Panc1 (cell line): Measurements from ENCODE around the gene TECPR2. TPM values are rescaled to one million over a fixed set of nuclear protein-coding genes. Genes with fewer than 3 reads are reported as not detected.

ENCODE experiments used
- ATAC-seq: fragments of 200-7000 bp; cut with Tn5 transposase; 2 replicates; pipeline ENCODE4 v1.9.1; 2020; ENCODE audit warnings: mild to moderate bottlenecking, moderate library complexity
- BruUV-seq: library from RNA; stranded (reverse); fragments of 400-500 nt; replicated peaks from 2 replicates; lab custom pipeline; 2021; lab: Mats Ljungman, UMichigan
- CTCF ChIA-PET: fragments of 300-600 bp; sonication (Branson Sonifier 250); formaldehyde crosslinking; loops from one replicate; lab custom pipeline; 2022; ENCODE audit warnings: antibody characterized with exemption; lab: Charles Lee
- POLR2A ChIA-PET: fragments of 300-600 bp; sonication (Branson Sonifier 250); formaldehyde crosslinking; loops from one replicate; lab custom pipeline; 2022; ENCODE audit warnings: antibody characterized with exemption; lab: Charles Lee
- DNase-seq: peaks from one replicate; pipeline ENCODE4 v3.0.0-alpha.2; 2010; ENCODE audit warnings: low read depth, low spot score
- H3K27ac ChIP-seq: 2 replicates; pipeline ENCODE4 v1.5.1; 2011; ENCODE audit warnings: mild to moderate bottlenecking, low read length, inconsistent platforms
- H3K27me3 ChIP-seq: fragments of 200-500 bp; sonication (Bioruptor generic); 2 replicates; pipeline ENCODE4 v1.6.0; 2014; ENCODE audit warnings: low read length, inconsistent platforms; ENCODE audit not compliant: control insufficient read depth, insufficient read depth
- H3K36me3 ChIP-seq: fragments of 200-500 bp; sonication (Bioruptor generic); 2 replicates; pipeline ENCODE4 v1.5.1; 2014; ENCODE audit warnings: inconsistent platforms, mild to moderate bottlenecking, low read length, moderate library complexity; ENCODE audit not compliant: control insufficient read depth, insufficient read depth
- H3K4me1 ChIP-seq: 2 replicates; pipeline ENCODE4 v1.5.1; 2011; ENCODE audit warnings: inconsistent platforms, mild to moderate bottlenecking, low read length, moderate library complexity; ENCODE audit not compliant: control insufficient read depth, insufficient read depth
- H3K4me3 ChIP-seq, 2 experiments: 2 replicates each; pipeline ENCODE4 v1.5.1; 2011 to 2012; ENCODE audit warnings: low read depth in 2 of 2, low read length in 2 of 2, mild to moderate bottlenecking in 2 of 2, inconsistent platforms in 1 of 2, moderate library complexity in 1 of 2
- H3K9me3 ChIP-seq: fragments of 200-500 bp; sonication (Bioruptor generic); 2 replicates; pipeline ENCODE4 v1.5.1; 2014; ENCODE audit warnings: low read depth, mild to moderate bottlenecking, inconsistent platforms, low read length, moderate library complexity; ENCODE audit not compliant: control insufficient read depth, insufficient read depth
- POLR2AphosphoS5 ChIP-seq: IDR thresholded peaks from 2 replicates; pipeline ENCODE4 v1.6.1; 2012; ENCODE audit warnings: mild to moderate bottlenecking, low read depth, low read length, moderate library complexity
- SIN3A ChIP-seq: IDR thresholded peaks from 2 replicates; pipeline ENCODE4 v1.6.1; 2012; ENCODE audit warnings: low read depth, mild to moderate bottlenecking, low read length, moderate library complexity, borderline replicate concordance; ENCODE audit not compliant: insufficient read depth
- TCF7L2 ChIP-seq: IDR thresholded peaks from 2 replicates; pipeline ENCODE4 v1.6.1; 2011; ENCODE audit warnings: mild to moderate bottlenecking, low read depth, low read length, inconsistent platforms
- in situ Hi-C: cut with HindIII; loops from 2 replicates; pipeline ENCODE4 v1.10.0; 2016; ENCODE audit warnings: low sequenced_read_pairs, low pct_unique_long_range_greater_than_20kb
- intact Hi-C: fragments of 100-400 bp; cut with micrococcal nuclease; formaldehyde crosslinking; loops from one replicate; pipeline ENCODE4 v1.10.0; 2022; ENCODE audit not compliant: unreplicated experiment
- total RNA-seq: library from RNA; stranded (reverse); gene quantifications from one replicate; pipeline ENCODE4 v1.2.1, GENCODE V29; 2021; ENCODE audit not compliant: unreplicated experiment
- TF ChIP-seq, protein P1 (sequence below), 2 experiments: IDR thresholded peaks; 2 replicates each; pipeline ENCODE4 v1.6.1; 2011 to 2012; ENCODE audit warnings: low read depth in 2 of 2, control low read depth in 1 of 2, low read length in 1 of 2, mild to moderate bottlenecking in 1 of 2, moderate library complexity in 1 of 2; ENCODE audit not compliant: insufficient read depth in 1 of 2
- TF ChIP-seq, protein P2 (sequence below): fragments of 450-650 bp; IDR thresholded peaks from 2 replicates; pipeline ENCODE4 v1.5.1; 2017; ENCODE audit warnings: mild to moderate bottlenecking

The TECPR2 gene
- total RNA-seq, 1 experiment from 2014 or later, result 15.5 TPM

DNA sequence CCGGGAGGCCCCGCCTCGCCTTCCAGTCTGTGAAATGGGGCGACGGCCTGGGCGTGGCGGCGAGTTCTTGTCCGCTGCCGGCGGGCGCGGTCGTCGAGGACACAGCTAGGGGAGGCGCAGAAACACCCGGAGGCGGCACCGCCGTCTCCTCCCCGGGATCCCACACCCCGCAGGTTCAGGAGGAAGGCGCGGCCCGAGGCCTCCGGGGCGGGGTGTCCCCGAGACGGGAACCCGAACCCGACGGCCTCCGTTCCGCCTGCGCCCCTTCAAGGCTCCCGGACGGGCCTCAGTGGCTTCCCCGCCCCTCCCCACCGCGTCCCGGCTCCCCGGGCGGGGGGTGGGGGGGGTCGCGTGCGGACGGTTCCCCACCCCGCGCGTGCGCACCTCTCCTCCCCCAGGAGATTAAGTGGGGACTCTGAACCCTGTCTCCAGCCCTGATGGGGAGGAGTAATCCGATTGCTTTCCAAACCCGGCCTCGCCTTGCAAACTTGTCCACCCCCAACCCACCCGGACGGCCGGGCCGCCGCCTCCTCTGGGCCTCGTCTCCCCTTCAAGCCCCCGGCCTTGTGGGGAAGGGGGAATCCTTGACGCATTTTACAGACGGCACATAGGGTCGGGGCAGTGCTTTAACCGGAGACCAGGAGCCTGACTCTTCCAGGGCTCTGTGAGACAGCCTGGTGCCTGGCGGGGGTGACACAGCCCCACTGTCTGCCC, 182.2 kb downstream of the TECPR2 start:
- Histone ChIP-seq H3K4me1 (peaks cover 8% of the 10 kb centered on the region), H3K4me3 (no peak overlapping the region), H3K9me3 (no peaks in the 10 kb centered on the region), H3K27ac (peak overlapping the region; percentile 54), H3K36me3 (no peaks in the 10 kb centered on the region), H3K27me3 (no peaks in the 10 kb centered on the region)
- TF ChIP-seq POLR2AphosphoS5, result no peak
- TF ChIP-seq TCF7L2, result no peak
- no peak for TF ChIP-seq SIN3A
- BruUV-seq, result no TSS peak
- ATAC-seq (peak; percentile 29; the same call in 1 of the 2 replicates), DNase-seq (no peak)
- ChIA-PET POLR2A (no interaction called here), CTCF (no interaction called here)
- in situ Hi-C loops, result no loop called here
- intact Hi-C loops, result no loop called here

DNA sequence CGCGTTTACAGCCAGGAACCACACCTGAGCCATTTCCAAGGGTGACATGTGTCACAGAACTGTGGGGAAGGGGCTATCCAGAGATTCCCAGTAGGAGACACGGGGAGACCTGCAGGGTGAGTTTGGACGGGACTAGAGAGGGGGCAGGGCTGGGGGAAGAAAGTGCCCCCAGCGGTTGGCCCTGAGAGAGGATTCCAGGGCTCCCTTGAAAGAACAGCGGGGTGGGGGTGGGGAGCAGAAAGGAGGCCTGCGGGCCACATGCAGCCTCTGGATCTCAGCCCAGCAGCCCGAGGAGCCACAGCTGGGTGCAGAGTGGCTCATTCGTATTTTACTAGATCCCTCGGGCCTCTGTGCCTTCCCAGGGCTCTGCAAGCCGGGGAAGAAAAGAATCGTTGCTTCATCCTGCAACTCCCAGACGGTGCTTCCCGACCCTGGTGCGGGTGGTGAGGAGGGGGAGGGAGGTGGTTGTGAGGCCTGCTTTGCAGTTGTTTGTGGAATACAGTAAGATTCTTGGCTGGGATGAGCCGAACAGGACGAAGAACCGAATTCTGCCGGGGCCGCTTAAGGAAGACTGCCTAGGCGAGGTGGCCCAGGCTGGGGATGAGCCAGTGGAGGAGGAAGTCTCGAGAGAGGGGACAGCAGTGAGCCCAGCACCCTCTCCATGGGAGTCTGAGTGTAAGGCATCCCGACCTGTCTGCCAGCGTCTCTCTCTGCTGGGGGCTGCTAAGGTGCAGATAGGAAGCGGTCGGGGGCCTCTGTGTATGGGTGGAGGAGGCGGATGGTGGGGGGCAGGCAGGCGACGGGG, 182.9 kb downstream of the TECPR2 start:
- Histone ChIP-seq H3K9me3 (no peaks in the 10 kb centered on the region), H3K36me3 (no peaks in the 10 kb centered on the region), H3K27me3 (no peaks in the 10 kb centered on the region), H3K27ac (peak overlapping the region; percentile 54), H3K4me3 (no peak overlapping the region), H3K4me1 (peaks cover 8% of the 10 kb centered on the region)
- ChIA-PET POLR2A (interaction anchor here (0.7 kb wide), 1 partner anchor 44 kb away, joined by 8 read pairs; no protein-coding TSS in a partner anchor), CTCF (no interaction called here)
- no peak for DNase-seq
- intact Hi-C loops (no loop called here), in situ Hi-C loops (no loop called here)
- TF ChIP-seq, protein P1, sequence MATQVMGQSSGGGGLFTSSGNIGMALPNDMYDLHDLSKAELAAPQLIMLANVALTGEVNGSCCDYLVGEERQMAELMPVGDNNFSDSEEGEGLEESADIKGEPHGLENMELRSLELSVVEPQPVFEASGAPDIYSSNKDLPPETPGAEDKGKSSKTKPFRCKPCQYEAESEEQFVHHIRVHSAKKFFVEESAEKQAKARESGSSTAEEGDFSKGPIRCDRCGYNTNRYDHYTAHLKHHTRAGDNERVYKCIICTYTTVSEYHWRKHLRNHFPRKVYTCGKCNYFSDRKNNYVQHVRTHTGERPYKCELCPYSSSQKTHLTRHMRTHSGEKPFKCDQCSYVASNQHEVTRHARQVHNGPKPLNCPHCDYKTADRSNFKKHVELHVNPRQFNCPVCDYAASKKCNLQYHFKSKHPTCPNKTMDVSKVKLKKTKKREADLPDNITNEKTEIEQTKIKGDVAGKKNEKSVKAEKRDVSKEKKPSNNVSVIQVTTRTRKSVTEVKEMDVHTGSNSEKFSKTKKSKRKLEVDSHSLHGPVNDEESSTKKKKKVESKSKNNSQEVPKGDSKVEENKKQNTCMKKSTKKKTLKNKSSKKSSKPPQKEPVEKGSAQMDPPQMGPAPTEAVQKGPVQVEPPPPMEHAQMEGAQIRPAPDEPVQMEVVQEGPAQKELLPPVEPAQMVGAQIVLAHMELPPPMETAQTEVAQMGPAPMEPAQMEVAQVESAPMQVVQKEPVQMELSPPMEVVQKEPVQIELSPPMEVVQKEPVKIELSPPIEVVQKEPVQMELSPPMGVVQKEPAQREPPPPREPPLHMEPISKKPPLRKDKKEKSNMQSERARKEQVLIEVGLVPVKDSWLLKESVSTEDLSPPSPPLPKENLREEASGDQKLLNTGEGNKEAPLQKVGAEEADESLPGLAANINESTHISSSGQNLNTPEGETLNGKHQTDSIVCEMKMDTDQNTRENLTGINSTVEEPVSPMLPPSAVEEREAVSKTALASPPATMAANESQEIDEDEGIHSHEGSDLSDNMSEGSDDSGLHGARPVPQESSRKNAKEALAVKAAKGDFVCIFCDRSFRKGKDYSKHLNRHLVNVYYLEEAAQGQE (IDR thresholded peaks at IDR 0.05; ENCODE audit: insufficient read depth in 1 of 2, low read depth in 2 of 2, low read length in 1 of 2), result no peak
- TF ChIP-seq, protein P2, sequence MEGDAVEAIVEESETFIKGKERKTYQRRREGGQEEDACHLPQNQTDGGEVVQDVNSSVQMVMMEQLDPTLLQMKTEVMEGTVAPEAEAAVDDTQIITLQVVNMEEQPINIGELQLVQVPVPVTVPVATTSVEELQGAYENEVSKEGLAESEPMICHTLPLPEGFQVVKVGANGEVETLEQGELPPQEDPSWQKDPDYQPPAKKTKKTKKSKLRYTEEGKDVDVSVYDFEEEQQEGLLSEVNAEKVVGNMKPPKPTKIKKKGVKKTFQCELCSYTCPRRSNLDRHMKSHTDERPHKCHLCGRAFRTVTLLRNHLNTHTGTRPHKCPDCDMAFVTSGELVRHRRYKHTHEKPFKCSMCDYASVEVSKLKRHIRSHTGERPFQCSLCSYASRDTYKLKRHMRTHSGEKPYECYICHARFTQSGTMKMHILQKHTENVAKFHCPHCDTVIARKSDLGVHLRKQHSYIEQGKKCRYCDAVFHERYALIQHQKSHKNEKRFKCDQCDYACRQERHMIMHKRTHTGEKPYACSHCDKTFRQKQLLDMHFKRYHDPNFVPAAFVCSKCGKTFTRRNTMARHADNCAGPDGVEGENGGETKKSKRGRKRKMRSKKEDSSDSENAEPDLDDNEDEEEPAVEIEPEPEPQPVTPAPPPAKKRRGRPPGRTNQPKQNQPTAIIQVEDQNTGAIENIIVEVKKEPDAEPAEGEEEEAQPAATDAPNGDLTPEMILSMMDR, result no peak
- no peak for TF ChIP-seq POLR2AphosphoS5
- TF ChIP-seq TCF7L2, result no peak
- TF ChIP-seq SIN3A, result no peak
- peak; percentile 52 for ATAC-seq
- BruUV-seq, result no TSS peak
